Glutamatergic neuron (in vitro differentiated cells): ENCODE data around the gene DPF3. TPM values are rescaled to one million over a fixed set of nuclear protein-coding genes. Genes with fewer than 3 reads are reported as not detected.

Experiments used
- DNase-seq: peaks from one replicate; pipeline ENCODE4 v3.0.0; 2022
- H3K27ac Mint-ChIP-seq: one replicate; pipeline ENCODE4 v1.8.0; 2020; ENCODE audit warnings: mild to moderate bottlenecking, mixed read lengths, inconsistent platforms; ENCODE audit not compliant: unreplicated experiment
- H3K27me3 Mint-ChIP-seq: one replicate; pipeline ENCODE4 v1.8.0; 2020; ENCODE audit warnings: mild to moderate bottlenecking, moderate library complexity, mixed read lengths, inconsistent platforms; ENCODE audit not compliant: unreplicated experiment
- H3K36me3 Mint-ChIP-seq: one replicate; pipeline ENCODE4 v1.8.0; 2020; ENCODE audit warnings: mild to moderate bottlenecking, mixed read lengths, inconsistent platforms; ENCODE audit not compliant: unreplicated experiment
- H3K4me1 Mint-ChIP-seq: one replicate; pipeline ENCODE4 v1.8.0; 2020; ENCODE audit warnings: mild to moderate bottlenecking, low read depth, mixed read lengths, inconsistent platforms; ENCODE audit not compliant: unreplicated experiment
- H3K4me3 Mint-ChIP-seq: one replicate; pipeline ENCODE4 v1.8.0; 2020; ENCODE audit warnings: mild to moderate bottlenecking, mixed read lengths, inconsistent platforms; ENCODE audit not compliant: unreplicated experiment
- H3K9me3 Mint-ChIP-seq: one replicate; pipeline ENCODE4 v1.8.0; 2020; ENCODE audit warnings: mild to moderate bottlenecking, moderate library complexity, mixed read lengths, inconsistent platforms; ENCODE audit not compliant: unreplicated experiment
- CTCF ChIP-seq: fragments of 200-600 bp; sonication (generic); IDR thresholded peaks from one replicate; pipeline ENCODE4 v1.5.0; 2021; ENCODE audit not compliant: partially characterized antibody, unreplicated experiment
- total RNA-seq: library from RNA; stranded (reverse); fragmentation: NEBNext Ultra II Directional; extraction: Animal tissue kit (Norgen Biotek cat#: 25700); gene quantifications from one replicate; pipeline ENCODE4 v1.2.1, GENCODE V29; 2021; ENCODE audit not compliant: unreplicated experiment

DPF3 gene
- total RNA-seq, 1 donor from 2014 or later: 13.7 TPM

- H3K36me3 Mint-ChIP-seq: peaks cover 5% of the 10 kb centered on the region
- peaks cover 8% of the 10 kb centered on the region for H3K4me1 Mint-ChIP-seq
- TF ChIP-seq CTCF: no peak
- DNase-seq: no peak
- peaks cover 2% of the 10 kb centered on the region for H3K9me3 Mint-ChIP-seq
- H3K27ac Mint-ChIP-seq: no peak overlapping the region
- H3K4me3 Mint-ChIP-seq: no peak overlapping the region
- H3K27me3 Mint-ChIP-seq: no peaks in the 10 kb centered on the region
These were observed 38.0 kb downstream of the DPF3 start for GRCh38 chr14:72855913-72856312.

DNA sequence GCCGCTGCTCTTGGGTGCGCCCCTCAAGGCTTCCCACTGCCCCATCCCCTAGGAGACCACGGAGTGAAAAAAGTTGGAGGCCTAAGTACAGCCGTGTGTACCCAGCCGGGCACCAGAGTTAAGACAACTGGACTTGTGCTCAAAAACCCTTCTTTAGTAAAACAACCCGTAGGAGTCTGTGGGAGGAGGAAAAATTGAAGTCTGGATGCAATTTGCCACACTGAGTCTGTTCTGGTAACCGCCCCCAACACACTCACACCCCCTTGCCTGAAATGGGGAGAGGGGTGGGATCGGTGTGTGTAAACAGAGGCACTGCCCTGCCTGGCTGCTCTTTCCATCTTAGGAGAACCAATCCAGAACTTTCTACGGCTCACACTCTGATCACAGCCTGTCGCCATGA lies 41.7 kb downstream of the DPF3 start:
- Mint-ChIP-seq H3K9me3 (peaks cover 2% of the 10 kb centered on the region), H3K4me3 (no peak overlapping the region), H3K4me1 (peaks cover 11% of the 10 kb centered on the region), H3K27me3 (peaks cover 4% of the 10 kb centered on the region), H3K27ac (no peak overlapping the region), H3K36me3 (peaks cover 9% of the 10 kb centered on the region)
- no peak for DNase-seq
- no peak for TF ChIP-seq CTCF

GRCh38 chr14:72851635-72852034 lies 42.3 kb downstream of the DPF3 start:
- peaks cover 2% of the 10 kb centered on the region for H3K9me3 Mint-ChIP-seq
- peaks cover 9% of the 10 kb centered on the region for H3K36me3 Mint-ChIP-seq
- no peak for TF ChIP-seq CTCF
- peaks cover 8% of the 10 kb centered on the region for H3K4me1 Mint-ChIP-seq
- no peak overlapping the region for H3K4me3 Mint-ChIP-seq
- peaks cover 4% of the 10 kb centered on the region for H3K27me3 Mint-ChIP-seq
- no peak overlapping the region for H3K27ac Mint-ChIP-seq
- DNase-seq: no peak

DNA sequence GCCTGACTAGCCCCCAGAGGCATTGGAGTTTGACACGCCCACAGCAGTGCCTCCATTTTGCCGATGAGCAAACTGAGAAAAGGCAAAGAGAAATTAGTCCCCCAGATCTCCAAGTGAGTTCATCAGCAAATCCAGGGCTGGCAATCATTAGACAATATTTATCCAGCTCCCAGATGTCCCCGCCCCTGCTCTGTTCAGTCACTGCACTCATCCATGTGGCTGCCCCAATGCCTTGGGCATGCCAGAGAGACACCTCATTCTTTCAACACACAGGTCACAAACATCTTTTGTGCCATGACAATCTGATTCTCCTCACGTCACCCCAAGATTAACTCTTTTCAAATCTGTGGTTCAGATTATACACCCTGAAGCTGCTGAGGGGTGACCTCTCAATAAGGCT lies 43.5 kb downstream of the DPF3 start:
- Mint-ChIP-seq H3K4me1 (peaks cover 6% of the 10 kb centered on the region), H3K27ac (no peak overlapping the region), H3K4me3 (no peak overlapping the region), H3K27me3 (peaks cover 4% of the 10 kb centered on the region), H3K36me3 (peaks cover 9% of the 10 kb centered on the region), H3K9me3 (peaks cover 2% of the 10 kb centered on the region)
- TF ChIP-seq CTCF: no peak
- no peak for DNase-seq

- H3K27me3 Mint-ChIP-seq: peaks cover 4% of the 10 kb centered on the region
- TF ChIP-seq CTCF: no peak
These were observed 44.7 kb downstream of the DPF3 start for GRCh38 chr14:72849222-72849621.

More at GRCh38 chr14:72849222-72849621, 44.7 kb downstream of the DPF3 start:
- peaks cover 6% of the 10 kb centered on the region for H3K4me1 Mint-ChIP-seq
- no peak overlapping the region for H3K27ac Mint-ChIP-seq
- peaks cover 9% of the 10 kb centered on the region for H3K36me3 Mint-ChIP-seq
- DNase-seq: no peak
- no peak overlapping the region for H3K4me3 Mint-ChIP-seq
- peaks cover 2% of the 10 kb centered on the region for H3K9me3 Mint-ChIP-seq
